HG03066 (cell line): ENCODE data around the gene HID1.
"Not testable (repeated sequence)": the region's sequence is repeated elsewhere in the genome, so short reads cannot be mapped to it uniquely, and the experiment has no call there.

Source experiments
- ATAC-seq: cut with Tn5 transposase; IDR thresholded peaks from one replicate; pipeline ENCODE4 v1.9.1; 2021; ENCODE audit warnings: low read depth; ENCODE audit not compliant: unreplicated experiment

Gene HID1

GRCh38 chr17:74924250-74924948 is 48.2 kb downstream of the HID1 start, which contains the start of gene OTOP2:
Gene OTOP2, plus strand, starts transcription at chr17:74924273. Its CDS starts 360 bp downstream, at chr17:74924633.
- no peak for ATAC-seq

DNA sequence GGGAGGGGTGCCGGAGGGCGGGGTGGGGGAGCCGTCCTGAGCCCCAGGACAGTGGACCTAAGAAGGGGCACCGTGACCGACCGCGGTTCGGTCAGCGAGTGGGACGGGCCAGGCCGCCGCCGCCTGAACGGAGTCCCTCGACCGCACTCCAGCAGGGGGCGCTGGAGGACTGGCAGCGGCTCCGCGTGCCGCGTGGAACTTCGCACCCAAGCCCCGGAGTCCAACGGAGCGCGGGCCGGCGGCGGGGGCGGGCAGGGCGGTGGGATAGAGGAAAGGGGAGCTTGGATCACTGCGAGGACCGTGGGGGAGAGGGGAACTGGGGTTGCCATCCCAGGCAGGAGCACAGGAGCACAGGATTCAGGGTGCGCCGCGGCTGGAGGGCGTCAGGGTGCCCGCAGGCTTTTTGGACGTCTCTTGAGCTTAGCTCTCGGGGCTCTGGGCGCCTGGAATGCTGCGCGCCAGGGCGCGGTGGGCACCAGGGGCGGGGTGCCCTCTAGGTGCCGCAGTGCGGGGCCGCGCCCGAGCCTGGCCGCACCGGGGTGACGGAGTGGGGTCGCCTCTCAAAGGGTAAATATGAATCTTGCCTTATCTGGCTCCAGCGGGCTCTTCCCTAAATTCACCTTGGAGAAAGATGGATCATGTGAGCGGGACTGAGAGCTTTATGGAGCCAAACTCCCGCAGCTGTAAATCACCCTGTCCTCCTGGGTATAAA is 48.9 kb downstream of the HID1 start:
- no peak for ATAC-seq

GRCh38 chr17:74922694-74923537 is 49.6 kb downstream of the HID1 start, which contains the start of gene USH1G:
Gene USH1G, minus strand, starts transcription at chr17:74923255. Its CDS starts 182 bp downstream, at chr17:74923073.
- no peak for ATAC-seq

GRCh38 chr17:74922172-74922571 is 50.4 kb downstream of the HID1 start:
- ATAC-seq, result no peak

DNA sequence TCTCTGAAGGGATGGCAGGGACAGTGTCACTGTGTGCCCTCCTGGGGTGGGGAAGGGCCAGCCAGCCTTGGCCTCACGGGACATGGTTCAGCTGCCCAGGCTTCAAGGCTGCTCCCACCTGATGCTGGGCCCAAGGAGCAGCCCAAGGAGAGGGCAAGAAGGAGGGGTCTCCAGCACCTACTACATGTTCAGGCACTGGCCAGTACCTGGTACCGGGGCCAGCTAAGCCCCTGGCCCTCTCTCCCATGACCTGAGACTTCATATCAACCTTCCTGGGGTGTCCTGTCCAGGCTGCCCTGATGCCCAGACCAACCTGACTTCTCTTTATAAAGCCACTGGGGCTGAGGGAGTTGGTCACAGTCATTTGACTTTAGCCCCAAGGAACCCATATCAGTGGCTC is 50.8 kb downstream of the HID1 start:
- no peak for ATAC-seq

GRCh38 chr17:74921026-74921681 is 51.4 kb downstream of the HID1 start:
- no peak for ATAC-seq

- no peak for ATAC-seq
These were observed 51.9 kb downstream of the HID1 start for GRCh38 chr17:74920642-74921025.

- no peak for ATAC-seq
These were observed 52.3 kb downstream of the HID1 start for GRCh38 chr17:74920306-74920620.

- no peak for ATAC-seq
These were observed 52.9 kb downstream of the HID1 start for GRCh38 chr17:74919440-74920305.

GRCh38 chr17:74918906-74919305 is 53.7 kb downstream of the HID1 start:
- no peak for ATAC-seq

DNA sequence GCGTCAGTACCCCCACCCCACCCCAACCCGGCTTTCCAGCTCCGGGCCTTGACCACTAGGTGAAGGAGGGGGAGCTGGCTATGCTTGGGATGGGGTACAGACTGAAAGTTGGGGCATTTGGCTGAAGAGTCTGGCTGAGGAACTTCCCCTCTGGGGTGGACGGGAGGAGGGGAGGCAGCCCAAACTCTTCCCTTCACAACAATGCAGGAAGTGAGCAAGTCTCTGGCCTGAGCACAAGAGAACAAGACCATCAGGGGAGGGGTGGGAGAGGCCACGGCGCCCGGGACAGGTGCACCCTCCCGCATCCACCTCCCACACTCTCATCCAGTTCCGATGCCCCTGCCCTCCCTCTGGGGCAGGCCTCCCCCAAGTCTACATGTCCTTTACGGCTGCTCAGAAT is 55.1 kb downstream of the HID1 start:
- no peak for ATAC-seq

DNA sequence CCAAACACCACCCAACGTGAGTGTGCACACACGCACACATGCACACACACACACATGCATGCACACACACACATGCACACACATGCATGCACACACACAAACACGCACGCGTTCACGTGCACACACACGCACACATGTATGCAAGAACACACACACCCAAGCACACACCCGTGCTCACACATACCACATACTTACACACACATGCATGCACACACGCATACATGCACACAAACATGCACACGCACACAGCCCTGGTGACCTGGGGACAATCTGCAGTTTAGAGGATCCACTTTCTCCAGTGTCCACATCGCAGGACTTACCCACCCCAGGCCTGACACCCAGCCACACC is 55.7 kb downstream of the HID1 start:
- ATAC-seq, result no peak

DNA sequence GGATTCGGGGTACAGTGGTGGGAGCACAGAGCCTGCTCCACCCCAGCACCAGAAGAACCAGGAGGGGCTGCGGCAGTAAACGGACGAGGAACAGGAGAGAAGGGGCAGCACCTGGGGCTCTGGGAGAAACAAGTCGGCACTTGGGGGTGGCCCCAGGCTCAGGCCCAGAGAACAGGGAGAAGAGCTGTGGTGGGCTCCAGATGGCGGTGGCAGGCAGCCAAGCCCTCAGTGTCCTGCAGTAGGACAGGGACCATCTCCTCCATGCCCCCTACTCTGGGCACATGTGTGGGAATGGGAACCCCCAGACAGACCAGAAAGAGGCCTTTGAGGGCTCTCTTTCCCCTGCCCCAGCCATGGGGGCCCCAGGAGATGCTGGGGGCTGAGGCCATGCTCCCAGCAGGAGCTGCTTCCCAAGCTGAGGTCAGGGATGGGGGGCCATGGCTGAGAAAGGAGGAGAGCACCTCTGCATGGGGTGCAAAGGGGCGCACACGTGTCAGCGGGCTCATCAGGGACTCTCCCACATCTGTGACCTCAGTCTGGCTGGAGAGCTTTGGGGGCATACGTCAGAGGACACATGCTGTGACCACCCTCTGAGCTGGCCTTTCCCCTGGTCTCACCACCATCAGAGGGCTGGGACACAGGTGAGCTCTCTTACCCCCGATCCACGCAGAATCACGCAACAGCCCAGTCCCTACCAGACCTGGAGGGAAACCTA is 56.3 kb downstream of the HID1 start:
- ATAC-seq, result no peak

- ATAC-seq, result not testable (repeated sequence)
These were observed 61.1 kb downstream of the HID1 start for GRCh38 chr17:74911423-74911822.

GRCh38 chr17:74909097-74909496 is 63.5 kb downstream of the HID1 start:
- ATAC-seq, result not testable (repeated sequence)

GRCh38 chr17:74907012-74907411 is 65.5 kb downstream of the HID1 start:
- ATAC-seq, result no peak

DNA sequence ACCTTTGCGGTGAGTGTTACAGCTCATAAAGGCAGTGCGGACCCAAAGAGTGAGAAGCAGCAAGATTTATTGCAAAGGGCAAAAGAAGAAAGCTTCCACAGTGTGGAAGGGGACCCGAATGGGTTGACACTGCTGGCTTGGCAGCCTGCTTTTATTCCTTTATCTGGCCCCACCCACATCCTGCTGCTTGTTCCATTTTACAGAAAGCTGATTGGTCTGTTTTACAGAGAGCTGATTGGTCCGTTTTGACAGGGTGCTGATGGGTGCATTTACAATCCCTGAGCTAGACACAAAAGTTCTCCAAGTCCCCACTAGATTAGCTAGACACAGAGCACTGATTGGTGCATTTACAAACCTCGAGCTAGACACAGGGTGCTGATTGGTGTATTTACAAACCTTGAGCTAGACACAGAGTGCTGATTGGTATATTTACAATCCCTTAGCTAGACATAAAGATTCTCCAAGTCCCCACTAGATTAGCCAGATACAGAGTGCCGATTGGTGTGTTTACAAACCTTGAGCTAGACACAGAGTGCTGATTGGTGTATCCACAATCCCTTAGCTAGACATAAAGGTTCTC is 66.3 kb downstream of the HID1 start:
- ATAC-seq, result not testable (repeated sequence)

GRCh38 chr17:74904687-74905409 is 67.7 kb downstream of the HID1 start:
- no peak for ATAC-seq
